Central memory CD8-positive, alpha-beta T cell (primary cell): ENCODE data around the gene KMT5B.
"Not testable (repeated sequence)": the region's sequence is repeated elsewhere in the genome, so short reads cannot be mapped to it uniquely, and the experiment has no call there.

ENCODE experiments used
- ATAC-seq: fragments of 150-1000 bp; cut with Tn5 transposase; replicated peaks from 2 replicates; pipeline ENCODE4 v1.10.0; 2022; ENCODE audit warnings: mild to moderate bottlenecking, moderate FRiP score, moderate number of reproducible peaks; ENCODE audit not compliant: poor library complexity, severe bottlenecking; ENCODE audit errors: extremely low read depth
- DNase-seq, 2 donors: peaks; one replicate each; pipeline ENCODE4 v3.0.0; 2021; ENCODE audit warnings: low spot score in 2 of 2
- H3K27ac Mint-ChIP-seq: one replicate; pipeline ENCODE4 v1.8.0; 2022; ENCODE audit warnings: low read depth, mild to moderate bottlenecking, moderate library complexity, mixed read lengths
- H3K27me3 Mint-ChIP-seq: one replicate; pipeline ENCODE4 v1.8.0; 2022; ENCODE audit warnings: mixed read lengths
- H3K36me3 Mint-ChIP-seq: one replicate; pipeline ENCODE4 v1.8.0; 2022; ENCODE audit warnings: mild to moderate bottlenecking, moderate library complexity, mixed read lengths; ENCODE audit not compliant: insufficient read depth
- H3K4me1 Mint-ChIP-seq: one replicate; pipeline ENCODE4 v1.8.0; 2022; ENCODE audit warnings: mixed read lengths
- H3K4me3 Mint-ChIP-seq: one replicate; pipeline ENCODE4 v1.8.0; 2022; ENCODE audit warnings: mild to moderate bottlenecking, moderate library complexity, mixed read lengths
- H3K9me3 Mint-ChIP-seq: one replicate; pipeline ENCODE4 v1.8.0; 2022; ENCODE audit warnings: mixed read lengths

Gene KMT5B

DNA sequence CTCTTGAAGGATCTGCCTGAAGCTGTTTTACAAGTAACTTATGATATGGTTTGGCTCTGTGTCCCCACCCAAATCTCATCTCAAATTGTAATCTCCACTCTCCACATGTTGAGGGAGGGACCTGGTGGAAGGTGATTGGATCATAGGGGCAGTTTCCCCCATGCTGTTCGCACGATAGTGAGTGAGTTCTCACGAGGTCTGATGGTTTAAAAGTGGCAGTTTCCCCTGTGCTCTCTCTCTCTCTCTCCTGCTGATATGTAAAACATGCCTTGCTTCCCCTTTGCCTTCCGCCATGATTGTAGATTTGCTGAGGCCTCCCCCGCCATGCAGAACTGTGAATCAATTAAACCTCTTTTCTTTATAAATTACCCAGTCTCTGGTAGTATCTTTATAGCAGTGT, 31.8 kb upstream of the KMT5B start:
- ATAC-seq, H3K36me3 Mint-ChIP-seq, H3K9me3 Mint-ChIP-seq, H3K4me3 Mint-ChIP-seq, H3K27me3 Mint-ChIP-seq, DNase-seq, H3K4me1 Mint-ChIP-seq, H3K27ac Mint-ChIP-seq: not testable (repeated sequence)

DNA sequence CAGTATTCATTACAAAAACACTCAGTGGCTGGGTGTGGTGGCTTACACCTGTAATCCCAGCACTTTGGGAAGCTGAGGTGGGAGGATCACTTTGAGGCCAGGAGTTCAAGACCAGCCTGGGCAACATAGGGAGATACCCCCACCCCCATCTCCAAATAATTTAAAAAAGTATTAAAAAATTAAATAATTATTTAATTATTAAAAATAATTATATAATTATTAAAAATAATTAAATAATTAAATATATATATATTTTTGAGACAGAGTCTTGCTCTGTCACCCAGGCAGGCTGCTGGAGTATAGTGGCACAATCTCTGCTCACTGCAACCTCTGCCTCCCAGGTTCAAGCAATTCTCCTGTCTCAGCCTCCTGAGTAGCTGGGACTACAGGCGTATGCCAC, 30.8 kb upstream of the KMT5B start:
- DNase-seq, H3K4me3 Mint-ChIP-seq, H3K27me3 Mint-ChIP-seq, H3K27ac Mint-ChIP-seq, H3K4me1 Mint-ChIP-seq, ATAC-seq, H3K9me3 Mint-ChIP-seq, H3K36me3 Mint-ChIP-seq: not testable (repeated sequence)

DNA sequence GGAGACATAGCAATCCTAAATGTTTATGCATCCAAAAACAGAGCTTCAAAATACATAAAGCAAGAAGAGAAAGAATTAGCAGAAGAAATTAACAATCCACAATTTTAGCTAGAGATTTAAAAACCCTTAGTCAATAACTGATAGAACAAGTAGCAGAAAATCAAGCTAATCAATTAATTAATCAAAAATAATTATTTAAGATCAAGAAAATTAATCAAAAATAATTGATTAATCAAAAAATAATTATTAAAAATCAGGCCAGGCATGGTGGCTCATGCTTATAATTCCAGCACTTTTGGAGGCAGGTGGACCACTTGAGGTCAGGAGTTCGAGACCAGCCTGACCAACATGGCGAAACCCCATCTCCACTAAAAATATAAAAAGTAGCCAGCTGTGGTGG, 29.5 kb upstream of the KMT5B start:
- Mint-ChIP-seq H3K27me3 (peaks cover 5% of the 10 kb centered on the region), H3K4me3 (no peak overlapping the region), H3K36me3 (no peaks in the 10 kb centered on the region), H3K27ac (no peak overlapping the region), H3K9me3 (no peaks in the 10 kb centered on the region), H3K4me1 (no peaks in the 10 kb centered on the region)
- no peak for DNase-seq
- ATAC-seq, result no peak

DNA sequence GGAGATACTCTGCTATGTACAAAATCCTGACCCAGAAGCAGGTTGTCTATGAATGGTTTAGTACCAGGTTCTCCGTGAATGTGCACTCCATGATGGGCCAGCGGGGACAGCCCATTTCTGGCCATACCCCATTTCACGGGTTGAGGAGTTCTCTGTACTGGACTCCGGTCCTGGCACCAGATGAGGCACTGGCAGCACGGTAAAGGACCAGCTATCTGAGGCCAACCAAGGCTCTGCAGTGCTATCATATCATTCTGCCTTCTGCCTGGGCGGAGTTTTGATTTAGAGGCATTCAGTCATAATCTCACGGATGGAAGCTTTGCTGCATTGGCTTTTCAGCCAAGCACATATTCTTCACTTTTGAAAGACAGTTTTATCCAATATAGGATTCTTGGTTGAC, 18.5 kb upstream of the KMT5B start:
- Mint-ChIP-seq H3K36me3 (peaks cover 2% of the 10 kb centered on the region), H3K4me1 (no peaks in the 10 kb centered on the region), H3K27me3 (peaks cover 31% of the 10 kb centered on the region), H3K9me3 (no peaks in the 10 kb centered on the region), H3K4me3 (no peak overlapping the region), H3K27ac (no peak overlapping the region)
- no peak for ATAC-seq
- DNase-seq, result no peak

DNA sequence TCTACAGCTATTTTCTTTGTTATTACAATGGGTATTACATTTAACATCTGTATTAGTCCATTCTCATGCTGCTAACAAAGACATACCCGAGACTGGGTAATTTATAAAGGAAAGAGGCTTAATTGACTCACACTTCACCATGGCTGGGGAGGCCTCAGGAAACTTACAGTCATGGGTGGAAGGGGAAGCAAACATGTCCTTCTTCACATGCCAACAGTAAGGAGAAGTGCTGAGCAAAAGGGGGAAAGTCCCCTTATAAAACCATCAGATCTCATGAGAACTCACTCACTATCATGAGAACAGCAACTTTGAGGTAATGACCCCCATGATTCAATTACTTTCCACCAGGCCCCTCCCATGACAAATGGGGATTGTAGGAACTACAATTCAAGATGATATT, 16.5 kb upstream of the KMT5B start:
- no peak for DNase-seq
- Mint-ChIP-seq H3K27ac (no peak overlapping the region), H3K4me1 (no peaks in the 10 kb centered on the region), H3K36me3 (no peaks in the 10 kb centered on the region), H3K9me3 (no peaks in the 10 kb centered on the region), H3K4me3 (no peak overlapping the region), H3K27me3 (peaks cover 24% of the 10 kb centered on the region)
- ATAC-seq, result no peak

DNA sequence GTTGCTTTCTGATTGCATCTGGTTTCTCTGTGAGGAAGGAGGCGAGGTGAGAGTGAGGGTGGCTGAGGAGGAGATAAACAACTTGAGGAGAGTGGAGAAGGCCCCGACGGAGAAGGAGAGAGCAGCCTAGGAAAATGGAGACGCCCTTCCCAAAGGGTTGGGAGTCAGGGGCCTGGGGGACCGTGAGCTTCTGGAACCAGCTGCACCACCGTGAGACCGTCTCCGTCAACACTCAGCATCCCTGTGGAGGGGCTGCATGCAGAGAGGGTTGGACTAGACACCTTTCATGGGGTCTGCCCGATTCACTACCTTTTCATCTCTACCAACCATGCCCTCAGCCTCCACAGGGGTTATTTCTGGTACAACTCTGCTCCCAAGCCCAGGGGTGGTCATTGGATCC, 13.3 kb upstream of the KMT5B start:
- ATAC-seq (no peak), DNase-seq (no peak)
- Mint-ChIP-seq H3K27me3 (peaks cover 17% of the 10 kb centered on the region), H3K36me3 (no peaks in the 10 kb centered on the region), H3K4me1 (no peaks in the 10 kb centered on the region), H3K4me3 (no peak overlapping the region), H3K27ac (no peak overlapping the region), H3K9me3 (no peaks in the 10 kb centered on the region)

DNA sequence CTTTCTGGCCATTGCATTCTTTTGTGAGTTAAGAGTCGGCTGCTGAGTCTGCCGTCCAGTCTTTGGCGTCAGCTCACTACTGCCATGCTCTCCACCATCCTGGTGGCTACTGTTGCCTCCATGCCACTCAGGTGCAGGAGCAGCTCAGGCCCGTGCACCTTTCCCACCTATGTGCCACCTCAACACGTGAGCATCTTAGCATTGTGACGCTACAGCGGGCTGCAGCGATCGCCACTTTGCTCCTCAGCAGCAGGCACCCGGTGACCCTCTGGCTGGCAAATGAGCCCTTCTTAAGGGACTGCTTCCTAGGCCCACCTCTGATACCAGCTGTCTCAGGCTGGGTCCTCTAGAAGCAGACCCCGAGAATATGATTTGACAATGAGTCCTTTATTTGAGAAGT, 11.5 kb upstream of the KMT5B start:
- ATAC-seq (no peak), DNase-seq (no peak)
- Mint-ChIP-seq H3K4me1 (no peaks in the 10 kb centered on the region), H3K4me3 (no peak overlapping the region), H3K36me3 (no peaks in the 10 kb centered on the region), H3K9me3 (no peaks in the 10 kb centered on the region), H3K27ac (no peak overlapping the region), H3K27me3 (peaks cover 17% of the 10 kb centered on the region)

DNA sequence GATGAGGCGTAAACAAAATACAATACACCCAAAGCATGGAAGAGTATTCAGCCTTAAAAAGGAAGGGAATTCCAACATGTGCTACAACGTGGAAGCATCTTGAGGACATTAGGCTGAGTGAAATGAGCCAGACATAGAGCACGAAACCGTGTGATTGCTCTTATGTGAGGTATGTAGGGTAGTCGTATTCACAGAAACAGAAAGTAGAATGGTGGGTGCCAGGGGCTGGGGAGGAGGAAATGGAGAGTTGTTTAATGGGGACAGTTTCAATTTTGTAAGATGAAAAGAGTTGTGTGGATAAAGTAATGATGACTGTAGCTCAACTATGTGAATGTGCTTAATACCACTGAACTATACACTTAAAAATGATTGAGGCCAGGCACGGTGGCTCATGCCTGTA, 10.2 kb upstream of the KMT5B start:
- Mint-ChIP-seq H3K27me3 (peaks cover 17% of the 10 kb centered on the region), H3K9me3 (no peaks in the 10 kb centered on the region), H3K4me3 (no peak overlapping the region), H3K36me3 (no peaks in the 10 kb centered on the region), H3K27ac (no peak overlapping the region), H3K4me1 (no peaks in the 10 kb centered on the region)
- ATAC-seq, result no peak
- DNase-seq, result no peak

DNA sequence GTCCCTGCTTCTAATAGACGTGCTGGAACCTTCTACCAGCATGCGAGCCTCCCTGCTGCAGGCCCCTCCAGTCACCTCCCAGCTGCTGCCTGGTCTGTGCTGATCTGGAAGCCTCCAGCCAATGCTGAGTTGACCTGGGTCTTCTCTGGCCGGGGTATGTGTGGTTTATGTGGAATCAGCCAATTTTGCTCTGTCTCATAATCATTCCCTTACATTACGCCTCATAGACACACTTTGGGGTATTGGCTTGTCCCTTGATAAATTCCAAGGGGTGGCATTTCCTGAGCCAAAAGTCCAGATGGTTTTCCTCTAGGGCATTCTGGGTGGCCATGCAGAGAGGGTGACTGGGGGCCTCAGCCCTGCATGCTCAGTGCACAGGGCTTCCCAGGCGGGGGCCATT, 8.3 kb upstream of the KMT5B start:
- Mint-ChIP-seq H3K27ac (no peak overlapping the region), H3K36me3 (no peaks in the 10 kb centered on the region), H3K4me1 (no peaks in the 10 kb centered on the region), H3K9me3 (no peaks in the 10 kb centered on the region), H3K27me3 (peaks cover 17% of the 10 kb centered on the region), H3K4me3 (no peak overlapping the region)
- DNase-seq (no peak), ATAC-seq (no peak)

DNA sequence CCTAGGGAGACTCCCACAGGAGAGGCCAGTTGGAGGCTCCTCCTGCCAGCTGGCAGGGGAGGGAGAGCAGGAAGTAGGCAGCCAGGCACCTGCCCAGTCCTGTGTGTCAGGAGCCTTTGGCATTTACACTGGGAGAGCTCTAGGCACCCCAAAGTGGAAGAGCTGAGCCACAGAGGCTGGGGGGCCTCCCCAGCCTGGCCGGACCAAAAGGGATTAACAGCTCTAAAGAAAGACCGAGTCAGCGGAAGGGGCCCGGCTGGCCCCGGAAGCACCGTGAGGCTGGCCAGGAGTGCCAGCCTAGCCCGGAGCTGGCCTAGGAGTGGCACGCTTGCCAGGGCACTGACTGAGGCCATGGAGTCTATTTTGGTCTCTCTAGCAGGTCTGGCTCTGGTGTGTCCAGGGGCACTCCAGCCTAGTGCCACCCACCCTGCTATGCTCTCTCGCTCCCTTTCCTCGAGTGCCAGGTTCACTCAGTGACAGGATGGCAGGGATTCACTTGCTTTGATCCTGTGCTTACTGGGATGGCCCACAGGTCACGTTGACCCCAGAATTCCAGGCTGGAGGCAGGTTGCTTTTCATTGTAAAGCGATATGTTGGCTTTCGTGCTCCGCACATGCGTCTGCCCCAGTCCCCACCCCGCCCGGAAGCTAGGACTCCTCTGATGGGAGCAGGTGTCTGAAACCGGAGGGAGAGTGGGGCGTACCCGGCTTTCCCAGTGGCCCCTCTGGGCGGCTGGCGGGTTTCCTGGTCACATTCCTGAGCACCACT, 3.3 kb upstream of the KMT5B start:
- ATAC-seq, result no peak
- DNase-seq, result no peak
- Mint-ChIP-seq H3K4me1 (peaks cover 24% of the 10 kb centered on the region), H3K27ac (no peak overlapping the region), H3K9me3 (no peaks in the 10 kb centered on the region), H3K4me3 (no peak overlapping the region), H3K27me3 (peaks cover 13% of the 10 kb centered on the region), H3K36me3 (peaks cover 31% of the 10 kb centered on the region)

DNA sequence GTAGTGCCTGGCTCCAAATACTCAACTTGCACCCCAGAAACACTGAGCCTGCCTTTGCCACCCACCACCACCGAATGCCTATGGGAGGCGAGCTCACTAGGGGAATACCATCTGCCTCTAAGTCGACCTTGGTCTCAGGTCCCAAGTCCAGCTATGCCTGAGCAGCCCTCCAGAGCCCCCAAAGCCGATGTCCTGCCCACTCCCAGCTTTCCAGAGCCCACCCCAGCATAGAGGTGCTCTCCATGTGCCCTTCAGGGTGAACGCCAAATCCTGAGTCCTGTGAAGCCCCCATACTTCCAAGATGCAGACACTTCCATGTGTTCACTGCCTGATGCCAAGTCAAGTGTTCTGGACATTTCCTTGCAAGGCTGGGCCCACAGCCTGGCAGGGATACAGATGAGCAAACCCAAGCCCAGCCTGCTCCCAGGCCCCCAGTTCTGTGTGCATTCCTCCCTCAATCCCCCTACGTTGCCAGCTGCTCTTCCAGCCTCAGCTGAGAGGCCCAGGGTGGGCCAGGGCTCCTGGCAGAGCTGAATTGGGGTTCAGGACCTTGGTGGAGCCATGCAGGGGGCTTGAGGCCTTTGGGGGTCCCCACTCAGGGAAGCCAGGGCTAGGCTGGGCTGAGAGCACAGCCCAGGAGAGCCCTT, 2.6 kb upstream of the KMT5B start:
- Mint-ChIP-seq H3K9me3 (no peaks in the 10 kb centered on the region), H3K4me1 (peaks cover 31% of the 10 kb centered on the region), H3K36me3 (peaks cover 31% of the 10 kb centered on the region), H3K4me3 (peak overlapping the region; percentile 85), H3K27me3 (peaks cover 13% of the 10 kb centered on the region), H3K27ac (peak overlapping the region; percentile 86)
- no peak for DNase-seq
- no peak for ATAC-seq

DNA sequence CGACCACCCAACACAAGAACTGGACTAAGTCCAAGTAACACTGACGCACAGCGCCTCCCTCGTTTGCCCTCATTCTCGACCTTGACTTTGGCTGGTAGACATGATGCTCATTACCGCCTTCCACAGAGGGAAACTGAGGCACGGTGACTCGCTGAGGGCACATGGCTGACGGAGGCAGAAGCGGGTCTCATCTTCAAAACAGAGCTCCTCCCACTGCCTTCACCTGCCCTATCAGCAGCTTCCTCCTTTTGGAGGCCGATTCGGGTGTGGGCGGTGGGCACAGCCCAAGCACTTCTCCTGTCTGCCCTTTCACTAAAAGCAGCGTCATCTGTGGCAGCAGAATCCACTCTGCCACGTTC, 2.0 kb upstream of the KMT5B start:
- Mint-ChIP-seq H3K4me3 (peak overlapping the region; percentile 85), H3K27ac (peak overlapping the region; percentile 86), H3K36me3 (peaks cover 31% of the 10 kb centered on the region), H3K9me3 (no peaks in the 10 kb centered on the region), H3K27me3 (peaks cover 13% of the 10 kb centered on the region), H3K4me1 (peaks cover 37% of the 10 kb centered on the region)
- no peak for DNase-seq
- ATAC-seq, result no peak
